ENCODE results near the gene ATG9B. TPM values are rescaled to one million over a fixed set of nuclear protein-coding genes. Genes with fewer than 3 reads are reported as not detected.

The ATG9B gene
- total RNA-seq, 1 experiment from 2014 or later: 13.7 TPM

DNA sequence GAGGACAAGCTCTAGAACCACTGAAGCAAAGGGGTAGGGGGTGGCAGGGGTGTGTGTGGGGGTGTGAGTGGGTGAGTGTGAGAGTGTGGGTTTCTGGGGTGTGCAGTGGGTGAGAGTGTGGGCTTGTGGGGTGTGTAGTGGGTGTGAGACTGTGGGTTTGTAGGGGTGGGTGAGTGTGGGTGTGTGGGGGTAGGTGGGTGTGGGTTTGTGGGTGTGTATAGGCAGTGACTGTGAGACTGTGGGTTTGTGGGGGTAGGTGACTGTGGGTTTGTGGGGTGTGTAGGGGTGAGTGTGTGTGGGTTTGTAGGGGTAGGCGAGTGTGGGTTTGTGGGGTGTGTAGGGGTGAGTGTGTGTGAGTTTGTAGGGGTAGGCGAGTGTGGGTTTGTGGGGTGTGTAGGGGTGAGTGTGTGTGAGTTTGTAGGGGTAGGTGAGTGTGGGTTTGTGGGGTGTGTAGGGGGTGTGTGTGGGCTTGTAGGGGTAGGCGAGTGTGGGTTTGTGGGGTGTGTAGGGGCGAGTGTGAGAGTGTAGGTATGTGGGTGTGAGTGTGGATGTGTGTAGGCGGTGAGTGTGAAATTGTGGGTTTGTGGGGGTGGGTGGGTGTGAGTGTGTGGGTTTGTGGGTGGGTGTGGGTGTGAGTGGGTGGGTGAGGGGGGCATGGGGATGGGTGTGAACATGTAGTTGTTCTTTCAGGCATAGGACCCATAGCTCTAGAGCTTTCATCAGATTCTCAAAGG lies 24.6 kb downstream of the ATG9B start:
- Histone ChIP-seq H3K4me1 (replicated peaks; ENCODE audit: insufficient read depth) (peaks cover 14% of the 10 kb centered on the region), H3K4me3 (no peak overlapping the region), H2AFZ (no peak overlapping the region), H3F3A (ENCODE audit: insufficient read depth, low read depth) (peaks cover 19% of the 10 kb centered on the region), H4K20me1 (ENCODE audit: insufficient read depth) (no peaks in the 10 kb centered on the region), H3K9me2 (ENCODE audit: insufficient read depth) (no peaks in the 10 kb centered on the region), H3K27me3 (ENCODE audit: insufficient read depth, low read depth) (peaks cover 11% of the 10 kb centered on the region; the same call in 1 of the 2 replicates), H3K9me3 (ENCODE audit: insufficient read depth, low read depth) (no peaks in the 10 kb centered on the region), H3K27ac (no peak overlapping the region), H3K79me2 (ENCODE audit: low read depth) (no peaks in the 10 kb centered on the region), H3K4me2 (no peak overlapping the region), H3K36me3 (ENCODE audit: low read depth) (no peaks in the 10 kb centered on the region)
- ChIA-PET CTCF (no interaction called here), POLR2A (ENCODE audit: unreplicated experiment) (no interaction called here)
- intact Hi-C loops (cut with micrococcal nuclease; ENCODE audit: unreplicated experiment): no loop called here
- TF ChIP-seq, protein P1, sequence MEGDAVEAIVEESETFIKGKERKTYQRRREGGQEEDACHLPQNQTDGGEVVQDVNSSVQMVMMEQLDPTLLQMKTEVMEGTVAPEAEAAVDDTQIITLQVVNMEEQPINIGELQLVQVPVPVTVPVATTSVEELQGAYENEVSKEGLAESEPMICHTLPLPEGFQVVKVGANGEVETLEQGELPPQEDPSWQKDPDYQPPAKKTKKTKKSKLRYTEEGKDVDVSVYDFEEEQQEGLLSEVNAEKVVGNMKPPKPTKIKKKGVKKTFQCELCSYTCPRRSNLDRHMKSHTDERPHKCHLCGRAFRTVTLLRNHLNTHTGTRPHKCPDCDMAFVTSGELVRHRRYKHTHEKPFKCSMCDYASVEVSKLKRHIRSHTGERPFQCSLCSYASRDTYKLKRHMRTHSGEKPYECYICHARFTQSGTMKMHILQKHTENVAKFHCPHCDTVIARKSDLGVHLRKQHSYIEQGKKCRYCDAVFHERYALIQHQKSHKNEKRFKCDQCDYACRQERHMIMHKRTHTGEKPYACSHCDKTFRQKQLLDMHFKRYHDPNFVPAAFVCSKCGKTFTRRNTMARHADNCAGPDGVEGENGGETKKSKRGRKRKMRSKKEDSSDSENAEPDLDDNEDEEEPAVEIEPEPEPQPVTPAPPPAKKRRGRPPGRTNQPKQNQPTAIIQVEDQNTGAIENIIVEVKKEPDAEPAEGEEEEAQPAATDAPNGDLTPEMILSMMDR (conservative IDR thresholded peaks at IDR 0.05): no peak
- no peak for TF ChIP-seq EZH2 (IDR thresholded peaks at IDR 0.05; ENCODE audit: low read depth)
- no TSS peak for BruUV-seq (replicated peaks)
- DNase-seq: no peak

GRCh38 chr7:150999001-150999400 lies 25.3 kb downstream of the ATG9B start:
- ChIA-PET POLR2A (ENCODE audit: unreplicated experiment) (no interaction called here), CTCF (no interaction called here)
- BruUV-seq (replicated peaks): no TSS peak

DNA sequence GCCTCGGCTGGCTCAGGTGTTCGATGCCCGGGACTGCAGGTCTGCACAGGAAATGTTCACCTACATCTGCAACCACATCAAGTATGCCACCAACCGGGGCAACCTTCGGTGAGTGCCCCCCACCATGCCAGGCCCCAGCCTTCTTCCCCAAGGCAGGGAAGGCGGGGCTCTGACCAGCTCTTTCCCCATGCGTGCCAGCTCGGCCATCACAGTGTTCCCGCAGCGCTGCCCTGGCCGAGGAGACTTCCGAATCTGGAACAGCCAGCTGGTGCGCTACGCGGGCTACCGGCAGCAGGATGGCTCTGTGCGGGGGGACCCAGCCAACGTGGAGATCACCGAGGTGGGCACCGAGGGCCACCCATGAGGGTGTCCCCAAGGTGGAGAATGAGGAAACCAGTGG lies 26.0 kb downstream of the ATG9B start:
- peaks cover 11% of the 10 kb centered on the region; the same call in 1 of the 2 replicates for H3K27me3 ChIP-seq (ENCODE audit: insufficient read depth, low read depth)
- BruUV-seq (replicated peaks): no TSS peak
- H3K9me3 ChIP-seq (ENCODE audit: insufficient read depth, low read depth): no peaks in the 10 kb centered on the region
- ChIA-PET POLR2A (ENCODE audit: unreplicated experiment) (no interaction called here), CTCF (no interaction called here)
- peaks cover 3% of the 10 kb centered on the region for H3K4me1 ChIP-seq (replicated peaks; ENCODE audit: insufficient read depth)
- H2AFZ ChIP-seq: no peak overlapping the region
- no peak overlapping the region for H3K27ac ChIP-seq
- no peak for TF ChIP-seq EZH2 (IDR thresholded peaks at IDR 0.05; ENCODE audit: low read depth)
- TF ChIP-seq, protein P1 (conservative IDR thresholded peaks at IDR 0.05): no peak
- no peaks in the 10 kb centered on the region for H4K20me1 ChIP-seq (ENCODE audit: insufficient read depth)
- peaks cover 13% of the 10 kb centered on the region for H3F3A ChIP-seq (ENCODE audit: insufficient read depth, low read depth)
- H3K36me3 ChIP-seq (ENCODE audit: low read depth): no peaks in the 10 kb centered on the region
- peak in 1 of 2 experiments; percentile 1 for DNase-seq
- H3K4me3 ChIP-seq: no peak overlapping the region
- H3K79me2 ChIP-seq (ENCODE audit: low read depth): no peaks in the 10 kb centered on the region
- H3K9me2 ChIP-seq (ENCODE audit: insufficient read depth): no peaks in the 10 kb centered on the region
- H3K4me2 ChIP-seq: no peak overlapping the region
- intact Hi-C loops (cut with micrococcal nuclease; ENCODE audit: unreplicated experiment): no loop called here

More at GRCh38 chr7:150999001-150999400, 25.3 kb downstream of the ATG9B start:
- Histone ChIP-seq H4K20me1 (ENCODE audit: insufficient read depth) (no peaks in the 10 kb centered on the region), H3K36me3 (ENCODE audit: low read depth) (no peaks in the 10 kb centered on the region), H3K79me2 (ENCODE audit: low read depth) (no peaks in the 10 kb centered on the region), H2AFZ (no peak overlapping the region), H3K27ac (no peak overlapping the region), H3K9me3 (ENCODE audit: insufficient read depth, low read depth) (no peaks in the 10 kb centered on the region), H3K4me3 (no peak overlapping the region), H3K4me1 (replicated peaks; ENCODE audit: insufficient read depth) (peaks cover 10% of the 10 kb centered on the region), H3K27me3 (ENCODE audit: insufficient read depth, low read depth) (peaks cover 11% of the 10 kb centered on the region; the same call in 1 of the 2 replicates), H3K9me2 (ENCODE audit: insufficient read depth) (no peaks in the 10 kb centered on the region), H3F3A (ENCODE audit: insufficient read depth, low read depth) (peaks cover 20% of the 10 kb centered on the region), H3K4me2 (no peak overlapping the region)
- peak in 1 of 2 experiments; percentile 31 for DNase-seq
- intact Hi-C loops (cut with micrococcal nuclease; ENCODE audit: unreplicated experiment): no loop called here
- TF ChIP-seq, protein P1 (conservative IDR thresholded peaks at IDR 0.05): no peak
- TF ChIP-seq EZH2 (IDR thresholded peaks at IDR 0.05; ENCODE audit: low read depth): no peak
